Measurements from ENCODE around the gene PALS2. TPM values are rescaled to one million over a fixed set of nuclear protein-coding genes. Genes with fewer than 3 reads are reported as not detected.
A peak's percentile ranks its signal among the peaks of the same experiment; 100 is the strongest.

Gene PALS2
- total and polyA plus RNA-seq, 9 of the 15 experiments (the other 6 are each of a cell fraction or from before 2014, with no cell fraction given): 5.9 to 35.0 (median 17.7) TPM

GRCh38 chr7:24573554-24574338 is 494 bp downstream of the PALS2 start:
- peaks cover 11 to 17% of the 10 kb centered on the region in 2 experiments; a peak in 4 of 5 replicates for H3K4me1 ChIP-seq (replicated peaks in 1 of 2; ENCODE audit: control insufficient read depth in 2 of 2, insufficient read depth in 2 of 2, low read length in 2 of 2)
- no peaks in the 10 kb centered on the region; the same call in 2 of the 3 replicates for H3K36me3 ChIP-seq (ENCODE audit: control insufficient read depth, insufficient read depth, low read length)
- H3K9ac ChIP-seq (ENCODE audit: insufficient read depth in 1 of 2, low read depth in 2 of 2, low read length in 2 of 2): peak overlapping the region; percentile 72 to 93
- H3K9me1 ChIP-seq (ENCODE audit: control insufficient read depth, insufficient read depth, low read length): no peaks in the 10 kb centered on the region
- peak overlapping the region; percentile 74 for H3K4me3 ChIP-seq
- peaks cover 6% of the 10 kb centered on the region for H4K20me1 ChIP-seq (replicated peaks; ENCODE audit: control insufficient read depth, insufficient read depth, low read length)
- peak overlapping the region; percentile 83 for H3K4me2 ChIP-seq (ENCODE audit: insufficient read depth, low read length)
- no peaks in the 10 kb centered on the region for H3K9me3 ChIP-seq (replicated peaks; ENCODE audit: control insufficient read depth, insufficient read depth, low read depth, low read length)
- WGBS (ENCODE audit: insufficient coverage, low coverage, missing lambda C conversion rate): under 1% methylated on average over 31 of the region's 101 CpGs
- ATAC-seq: peak; percentile 65
- in situ Hi-C loops (cut with MboI): no loop called here
- peak overlapping the region; percentile 65 for H3K27ac ChIP-seq (ENCODE audit: extremely low read depth, low read depth, low read length)
- peaks cover 0 to 6% of the 10 kb centered on the region in 2 experiments; a peak in 3 of 5 replicates for H3K27me3 ChIP-seq (ENCODE audit: control insufficient read depth in 2 of 2, insufficient read depth in 2 of 2, low read length in 2 of 2)
- POLR2A ChIA-PET: interaction anchor here (0.6 to 0.7 kb wide), 4 partner anchors 96 to 995 kb away, joined by 3 read pairs; no protein-coding TSS in a partner anchor
- DNase-seq (ENCODE audit: extremely low read depth in 1 of 4, low spot score in 3 of 4): peak; percentile 64 to 79 (median 74)
- CTCF ChIA-PET (ENCODE audit: low intra/inter-chr PET ratio): no interaction called here
- H3K79me2 ChIP-seq (ENCODE audit: control insufficient read depth, insufficient read depth, low read length): peaks cover 51% of the 10 kb centered on the region
- BruUV-seq (replicated peaks): no TSS peak
- FAIRE-seq: peak; percentile 15
- H2AFZ ChIP-seq (ENCODE audit: low read depth, low read length): peak overlapping the region; percentile 88
- intact Hi-C loops (cut with micrococcal nuclease): no loop called here
- TF ChIP-seq FOXM1 (IDR thresholded peaks at IDR 0.05; ENCODE audit: low read depth) (no peak), FOXM1 (CRISPR knock-in tag; IDR thresholded peaks at IDR 0.05; ENCODE audit: low read depth) (no peak), MEF2D (tag; conservative IDR thresholded peaks at IDR 0.05; ENCODE audit: low read depth) (no peak), CCNT2 (IDR thresholded peaks at IDR 0.05; ENCODE audit: borderline replicate concordance, extremely low read depth, insufficient read length, low read depth, low read length) (peak; percentile 54), XRCC3 (IDR thresholded peaks at IDR 0.05) (no peak), CHD1 (IDR thresholded peaks at IDR 0.05; ENCODE audit: low read length) (peak; percentile 27), PKNOX1 (IDR thresholded peaks at IDR 0.05) (peak; percentile 80), LARP7 (IDR thresholded peaks at IDR 0.05) (0 out of 2 replicates have a peak, but pooled peaks have one; percentile 75), YY1 (IDR thresholded peaks at IDR 0.05; ENCODE audit: borderline replicate concordance in 1 of 3, control insufficient read depth in 1 of 3, extremely low read depth in 1 of 3, insufficient read depth in 3 of 3, insufficient read length in 1 of 3, insufficient replicate concordance in 2 of 3, low read depth in 1 of 3, low read length in 2 of 3) (peak in 1 of 3 experiments; percentile 27), L3MBTL2 (IDR thresholded peaks at IDR 0.05) (peak; percentile 49; the same call in 1 of the 2 replicates), ZBTB1 (CRISPR knock-in tag; IDR thresholded peaks at IDR 0.05; ENCODE audit: borderline replicate concordance, low read depth) (peak; percentile 57; the same call in 1 of the 2 replicates), SIN3A (IDR thresholded peaks at IDR 0.05; ENCODE audit: borderline replicate concordance in 2 of 2, control insufficient read depth in 1 of 2, low read depth in 2 of 2, low read length in 2 of 2) (peak; percentile 19 to 48; a peak in 1 of 4 replicates), C11orf30 (IDR thresholded peaks at IDR 0.05; ENCODE audit: low read depth) (no peak), KDM2B (CRISPR knock-in tag; IDR thresholded peaks at IDR 0.05) (0 out of 2 replicates have a peak, but pooled peaks have one; percentile 46), MYC (IDR thresholded peaks at IDR 0.05; ENCODE audit: low read depth, low read length) (peak; percentile 11; the same call in 1 of the 2 replicates), MYC (CRISPR knock-in tag; IDR thresholded peaks at IDR 0.05; ENCODE audit: borderline replicate concordance, low read depth) (no peak), GTF2F1 (IDR thresholded peaks at IDR 0.05; ENCODE audit: low read depth, low read length) (0 out of 2 replicates have a peak, but pooled peaks have one; percentile 33), RBBP5 (IDR thresholded peaks at IDR 0.05; ENCODE audit: borderline replicate concordance, insufficient read depth, low read length, poor library complexity, severe bottlenecking) (peak; percentile 94), FIP1L1 (IDR thresholded peaks at IDR 0.05; ENCODE audit: low read depth, low read length, poor library complexity, severe bottlenecking) (peak; percentile 12), SRF (CRISPR knock-in tag; IDR thresholded peaks at IDR 0.05) (no peak)
